Medulla oblongata (tissue), 1 donor: ENCODE results near the gene TAS1R1.
"Not testable (repeated sequence)": the region's sequence is repeated elsewhere in the genome, so short reads cannot be mapped to it uniquely, and the experiment has no call there.

Experiments
- DNase-seq: peaks from one replicate; pipeline ENCODE4 v3.0.0-alpha.2; 2015; ENCODE audit errors: extremely low spot score

TAS1R1 gene

GRCh38 chr1:6521536-6521935 is 33.6 kb upstream of the TAS1R1 start:
- no peak for DNase-seq

DNA sequence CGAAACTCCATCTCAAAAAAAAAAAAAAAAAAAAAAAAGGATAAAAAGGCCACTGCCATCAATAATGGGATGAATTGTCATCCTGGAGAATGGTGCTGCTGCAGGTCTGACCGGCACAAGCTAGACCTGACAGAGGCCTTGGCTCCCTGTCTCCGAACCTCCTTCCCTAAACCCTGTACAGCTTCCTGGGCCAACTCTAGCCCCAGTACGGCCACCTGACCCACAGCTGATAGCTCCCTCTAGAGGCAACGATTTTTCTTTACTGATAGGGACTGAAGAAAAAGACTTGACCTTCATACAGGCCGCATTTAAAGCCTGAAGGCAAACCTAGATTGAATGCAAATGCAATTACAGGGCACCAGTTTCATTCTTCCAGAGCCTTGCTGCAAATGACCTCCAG is 31.5 kb upstream of the TAS1R1 start:
- peak; percentile 41 for DNase-seq

DNA sequence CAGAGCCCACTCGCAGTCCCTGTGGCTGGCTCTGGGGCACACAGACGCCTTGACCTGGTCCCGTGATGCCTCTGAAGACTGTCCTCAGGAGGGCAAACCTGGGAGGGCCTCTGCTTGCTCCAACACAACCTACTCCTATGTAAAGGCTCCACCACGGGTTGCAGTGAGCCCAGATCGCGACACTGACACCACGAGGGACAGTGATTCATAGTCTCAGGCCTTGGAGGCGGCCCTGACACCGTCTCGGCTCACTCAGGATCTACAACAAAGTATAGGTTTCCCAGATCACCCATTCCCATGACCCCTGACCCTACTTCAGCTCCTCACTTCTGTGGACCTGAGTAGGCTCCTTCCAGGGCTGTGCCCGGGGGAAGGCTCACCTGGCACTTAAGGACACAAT is 28.8 kb upstream of the TAS1R1 start:
- DNase-seq = no peak

- DNase-seq = no peak
Observed at GRCh38 chr1:6528492-6528891, 26.6 kb upstream of the TAS1R1 start.

DNA sequence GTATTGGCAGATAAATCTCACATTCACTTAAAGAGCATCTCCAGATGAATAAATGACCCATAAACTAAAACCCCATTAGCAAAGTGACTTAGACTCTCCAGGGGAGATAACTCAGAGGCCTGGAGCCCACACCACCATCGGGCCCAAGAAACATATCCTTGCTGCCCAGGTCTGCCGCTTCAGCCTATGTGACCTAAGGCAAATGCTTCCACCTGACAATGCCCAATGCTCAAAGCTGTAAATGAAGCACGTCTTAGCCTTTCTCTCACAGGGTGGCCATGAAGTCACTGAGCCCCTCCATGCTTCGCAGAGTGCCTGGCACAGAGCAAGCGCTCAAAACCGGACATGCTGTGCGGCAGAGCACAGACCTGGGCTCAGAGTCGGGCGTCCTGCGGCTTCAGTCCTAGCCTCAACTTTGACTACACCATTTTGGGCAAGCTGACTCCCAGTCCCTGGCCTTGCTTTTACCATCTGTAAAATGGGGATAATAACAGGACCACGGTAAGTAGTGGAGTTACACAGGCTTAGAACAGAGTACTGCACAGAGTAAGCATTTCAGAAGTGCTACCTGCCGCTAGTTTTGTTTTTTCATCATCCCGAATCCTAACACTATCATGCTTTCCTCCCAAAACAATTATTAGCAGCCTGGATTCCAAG is 24.5 kb upstream of the TAS1R1 start:
- DNase-seq = no peak

GRCh38 chr1:6531996-6532395 is 23.1 kb upstream of the TAS1R1 start:
- no peak for DNase-seq

- DNase-seq = no peak
Observed at GRCh38 chr1:6534248-6534822, 20.8 kb upstream of the TAS1R1 start.

DNA sequence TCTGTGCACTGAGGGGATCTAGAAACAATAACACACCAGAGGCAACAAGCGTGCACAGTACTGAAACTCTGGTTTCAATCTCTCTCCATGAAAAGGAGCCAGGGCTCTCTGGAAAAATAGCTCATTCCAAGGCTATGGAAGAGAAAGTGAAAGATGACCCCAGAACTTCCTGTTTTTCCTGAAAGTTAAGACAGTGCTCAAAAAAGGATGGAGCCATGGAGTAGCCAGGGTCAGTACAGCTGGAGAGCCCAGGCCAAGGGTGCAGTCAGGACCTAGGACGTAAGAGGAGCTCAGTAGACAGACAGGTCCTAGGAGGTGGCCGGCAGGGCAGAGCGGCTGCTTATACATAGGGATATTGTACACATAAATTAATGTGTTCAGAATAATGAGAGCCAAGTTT is 19.9 kb upstream of the TAS1R1 start:
- no peak for DNase-seq

DNA sequence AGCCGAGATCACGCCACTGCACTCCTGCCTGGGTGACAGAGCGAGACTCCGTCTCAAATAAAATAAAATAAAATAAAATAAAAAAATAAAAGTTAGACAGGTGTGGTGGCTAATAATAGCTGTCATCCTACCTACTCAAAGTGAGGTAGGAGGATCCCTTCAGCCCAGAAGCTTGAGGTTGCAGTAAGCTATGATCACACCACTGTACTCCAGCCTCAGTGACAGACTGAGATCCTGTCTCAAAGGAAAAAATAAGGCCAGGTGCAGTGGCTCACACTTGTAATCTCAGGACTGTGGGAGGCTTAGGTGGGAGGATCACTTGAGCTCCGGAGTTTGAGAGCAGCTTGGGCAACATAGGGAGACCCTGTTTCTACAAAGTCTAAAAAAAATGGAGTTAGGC is 18.8 kb upstream of the TAS1R1 start:
- DNase-seq = no peak

DNA sequence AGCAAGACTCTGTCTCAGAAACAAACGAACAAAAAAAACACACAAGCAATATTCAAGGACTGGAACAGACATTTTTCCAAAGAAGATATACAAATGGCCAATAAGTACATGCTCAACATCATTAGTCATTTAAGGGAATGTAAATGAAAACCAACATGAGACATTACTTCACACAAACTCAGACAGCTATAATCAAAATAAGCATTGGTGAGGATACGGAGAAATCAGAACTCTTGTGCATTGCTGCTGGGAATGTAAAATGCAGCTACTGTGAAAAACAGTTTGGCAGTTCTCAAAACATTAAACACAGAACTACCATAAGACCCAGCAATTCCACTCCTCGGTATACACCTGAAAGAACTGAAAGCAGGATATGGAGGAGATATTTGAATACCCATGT is 16.2 kb upstream of the TAS1R1 start:
- DNase-seq = no peak

- DNase-seq = no peak
Observed at GRCh38 chr1:6544831-6545230, 10.3 kb upstream of the TAS1R1 start.

DNA sequence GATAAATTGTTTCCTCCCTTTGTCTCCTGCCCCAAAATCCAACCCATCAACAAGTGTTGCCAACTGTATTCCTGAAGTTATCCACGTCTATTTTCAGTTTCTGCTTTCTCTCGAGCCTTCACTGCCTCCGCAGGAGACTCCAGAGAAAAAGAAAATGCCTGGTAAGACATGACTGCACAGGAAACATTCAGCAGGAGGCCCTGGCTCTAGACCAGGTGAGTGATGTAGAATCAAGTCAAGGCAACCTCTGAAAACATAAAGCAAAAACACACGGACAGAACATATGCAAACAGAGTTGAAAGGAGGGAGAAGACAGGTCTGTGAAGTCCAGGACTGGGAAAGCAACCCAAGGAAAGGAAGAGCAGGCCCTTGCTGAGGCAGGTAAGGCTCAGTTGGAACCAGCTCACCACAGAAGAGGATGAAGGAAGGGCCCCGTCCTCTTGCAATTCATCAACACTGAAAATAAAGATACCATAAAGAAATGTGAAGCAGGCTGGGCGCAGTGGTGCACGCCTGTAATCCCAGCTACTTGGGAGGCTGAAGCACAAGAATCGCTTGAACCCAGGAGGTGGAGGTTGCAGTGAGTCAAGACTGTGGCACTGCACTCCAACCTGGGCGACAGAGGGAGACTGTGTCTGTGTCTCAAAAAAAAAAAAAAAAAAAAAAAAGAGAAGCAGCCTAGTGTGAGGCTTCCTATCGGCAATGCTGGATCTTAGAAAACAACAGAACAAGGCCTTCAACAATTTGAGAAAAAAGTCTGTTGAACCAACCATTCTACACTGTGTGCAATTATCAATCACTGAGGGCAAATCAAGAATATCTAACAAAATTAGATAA is 9.6 kb upstream of the TAS1R1 start:
- DNase-seq = no peak

DNA sequence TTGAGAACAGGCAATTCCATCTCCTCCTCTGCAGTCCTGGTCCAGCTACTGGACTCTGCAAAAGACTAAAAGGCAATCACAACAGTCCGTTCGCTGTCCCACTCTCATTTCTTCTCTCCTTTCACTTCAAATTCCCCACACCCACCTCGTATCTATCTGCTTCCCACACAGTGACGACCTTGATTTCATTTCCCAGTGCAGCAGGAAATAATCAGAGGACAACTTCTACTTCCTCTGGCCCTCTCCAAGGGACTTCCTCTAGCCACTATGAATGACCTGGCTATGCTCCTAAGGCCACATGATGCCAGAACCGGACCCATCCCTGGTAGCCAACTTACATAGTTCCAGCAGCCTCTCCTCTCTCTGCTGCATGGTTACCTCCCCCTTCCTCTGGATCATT is 8.8 kb upstream of the TAS1R1 start:
- DNase-seq = no peak

DNA sequence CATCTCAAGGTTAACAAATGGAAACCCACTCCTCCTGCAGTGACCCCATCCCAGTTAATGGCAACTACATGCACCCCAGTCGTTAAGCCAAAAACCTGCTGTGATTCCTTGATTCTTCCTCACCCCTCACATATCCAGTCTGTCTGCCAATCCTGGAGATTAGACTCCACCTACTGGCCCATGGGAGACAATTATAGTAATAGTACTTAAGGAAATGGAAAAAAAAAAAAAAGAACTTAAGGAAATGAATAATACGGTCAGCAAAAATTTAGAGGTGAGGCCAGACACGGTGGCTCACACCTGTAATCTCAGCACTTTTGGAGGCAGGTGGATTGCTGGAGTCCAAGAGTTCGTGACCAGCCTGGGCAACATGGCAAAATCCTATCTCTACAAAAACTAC is 7.8 kb upstream of the TAS1R1 start:
- DNase-seq = no peak

DNA sequence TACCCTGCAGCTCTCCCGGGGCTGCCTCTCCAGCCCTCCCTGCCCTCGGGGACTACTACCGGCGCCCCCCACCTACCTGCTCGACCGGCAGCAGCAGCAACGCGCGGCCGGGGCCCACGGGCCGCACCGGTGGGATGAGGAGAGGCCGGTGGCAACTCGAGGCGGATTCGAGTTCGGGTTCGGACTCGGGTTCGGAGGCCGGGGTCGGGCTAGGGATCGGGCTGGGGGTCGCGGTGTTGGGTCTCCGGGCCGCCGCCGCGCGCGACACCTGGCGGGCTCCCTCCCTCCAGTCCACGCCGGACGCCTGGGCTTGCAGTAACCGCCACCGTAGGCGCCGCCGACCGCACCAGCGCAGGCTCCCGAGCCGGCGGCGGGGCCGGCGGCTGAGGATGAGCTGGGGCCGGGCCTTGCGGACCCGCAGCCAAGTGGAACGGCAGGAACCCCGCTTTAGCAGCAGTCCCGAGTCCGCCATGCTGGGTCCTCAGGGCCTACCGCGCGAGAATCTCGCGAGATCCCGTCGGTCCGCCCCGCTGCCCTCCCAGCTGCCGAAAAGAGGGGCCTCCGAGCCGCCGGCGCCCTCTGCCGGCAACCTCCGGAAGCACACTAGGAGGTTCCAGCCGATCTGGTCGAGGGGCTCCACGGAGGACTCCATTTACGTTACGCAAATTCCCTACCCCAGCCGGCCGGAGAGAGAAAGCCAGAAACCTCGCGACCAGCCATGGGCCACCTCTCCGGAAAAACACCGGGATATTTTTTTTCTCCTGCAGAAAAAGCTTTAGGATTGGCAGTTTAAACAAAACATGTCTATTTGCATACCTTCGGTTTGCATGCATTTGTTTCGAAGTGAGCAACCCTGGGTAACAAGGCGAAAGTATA is 838 bp upstream of the TAS1R1 start, which contains the start of gene NOL9:
Gene NOL9 (minus strand): TSS at position 483 of the 876 bp plus-strand sequence. CDS start 11 bp downstream, at position 472.
- DNase-seq = peak; percentile 93

DNA sequence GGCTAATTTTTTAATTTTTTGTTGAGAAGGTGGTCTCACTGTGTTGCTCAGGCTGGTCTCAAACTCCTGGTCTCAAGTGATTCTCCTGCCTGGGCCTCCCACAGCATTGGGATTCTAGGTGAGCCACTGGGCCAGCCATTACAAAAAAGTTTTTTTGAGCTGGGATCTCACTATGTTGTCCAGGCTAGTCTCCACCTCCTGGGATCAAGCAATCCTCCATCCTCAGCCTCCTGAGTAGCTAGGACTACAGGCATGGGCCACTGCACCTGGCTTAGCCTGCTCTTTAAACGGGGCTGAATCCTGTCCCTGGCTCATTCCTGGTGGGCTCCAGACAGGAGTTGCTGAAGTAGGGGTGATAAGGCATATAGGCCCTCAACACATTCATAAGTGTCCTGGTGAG is 2.5 kb downstream of the TAS1R1 start:
- DNase-seq = no peak

- DNase-seq = not testable (repeated sequence)
Observed at GRCh38 chr1:6559161-6559560, 4.1 kb downstream of the TAS1R1 start.

GRCh38 chr1:6560267-6560666 is 5.2 kb downstream of the TAS1R1 start:
- no peak for DNase-seq

DNA sequence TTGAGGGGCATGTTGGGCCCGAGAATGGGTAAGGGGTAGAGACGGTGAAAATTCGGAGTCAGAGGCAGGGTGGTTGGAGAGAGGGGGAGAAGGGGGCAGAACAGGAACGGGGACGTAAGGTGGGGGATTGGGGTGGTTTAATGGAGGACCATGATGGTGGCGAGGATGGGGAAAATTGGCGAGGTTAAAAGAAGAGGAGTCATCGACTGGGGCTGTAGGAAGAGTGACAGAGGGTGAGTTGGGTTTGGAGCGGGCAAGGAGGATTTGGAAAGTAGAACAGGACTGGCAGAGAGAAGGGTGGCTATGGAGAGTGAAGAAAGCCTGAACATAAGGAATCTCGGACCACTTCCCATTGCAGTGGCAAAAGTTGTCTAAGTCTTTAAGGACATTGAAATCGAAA is 13.9 kb downstream of the TAS1R1 start:
- no peak for DNase-seq

DNA sequence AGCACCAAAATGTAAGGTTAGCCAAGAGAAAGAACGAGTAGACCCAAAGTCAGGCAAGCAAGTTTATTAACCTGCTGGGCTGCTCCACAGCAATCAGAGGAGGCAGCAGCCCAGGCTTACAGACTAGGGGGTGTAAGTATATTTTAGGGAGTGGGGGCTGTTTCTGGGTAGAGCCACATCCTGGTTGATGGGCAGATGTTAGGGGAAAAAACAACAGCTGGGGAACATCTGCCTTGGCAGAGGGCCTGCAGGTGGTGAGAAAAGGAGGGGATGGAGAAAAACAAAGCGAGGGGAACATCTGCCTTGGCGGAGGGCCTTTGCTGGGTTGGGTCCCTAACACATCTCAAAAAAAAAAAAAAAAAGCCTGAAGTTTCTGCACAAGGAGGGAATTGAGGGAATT is 15.0 kb downstream of the TAS1R1 start:
- DNase-seq = no peak

DNA sequence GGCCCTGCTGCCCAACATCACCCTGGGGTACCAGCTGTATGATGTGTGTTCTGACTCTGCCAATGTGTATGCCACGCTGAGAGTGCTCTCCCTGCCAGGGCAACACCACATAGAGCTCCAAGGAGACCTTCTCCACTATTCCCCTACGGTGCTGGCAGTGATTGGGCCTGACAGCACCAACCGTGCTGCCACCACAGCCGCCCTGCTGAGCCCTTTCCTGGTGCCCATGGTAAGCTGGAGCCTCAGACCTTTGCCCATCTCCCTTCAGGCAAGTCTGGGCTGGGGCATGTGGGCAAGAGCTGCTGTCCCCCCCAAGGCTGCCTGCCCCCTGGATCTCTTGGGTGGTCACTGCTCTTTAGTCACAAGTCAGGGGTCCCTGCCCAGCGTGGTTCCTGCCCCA is 15.9 kb downstream of the TAS1R1 start:
- DNase-seq = no peak
